T-helper 22 cell (primary cell): Measurements from ENCODE around the gene OLIG1.

ENCODE experiments used
- DNase-seq: peaks from one replicate; pipeline ENCODE4 v3.0.0-alpha.2; 2020; ENCODE audit warnings: low read depth

Gene OLIG1

GRCh38 chr21:33063907-33064622 is 5.9 kb upstream of the OLIG1 start:
- DNase-seq, result no peak

- DNase-seq, result no peak
Observed at GRCh38 chr21:33064623-33065390, 5.1 kb upstream of the OLIG1 start.

- DNase-seq, result no peak
Observed at GRCh38 chr21:33067043-33067442, 2.9 kb upstream of the OLIG1 start.

- no peak for DNase-seq
Observed at GRCh38 chr21:33067457-33067856, 2.5 kb upstream of the OLIG1 start.

- DNase-seq, result no peak
Observed at GRCh38 chr21:33069243-33069642, 698 bp upstream of the OLIG1 start.

- no peak for DNase-seq
Observed at GRCh38 chr21:33069645-33069993, 322 bp upstream of the OLIG1 start.

GRCh38 chr21:33070744-33070997 is 730 bp downstream of the OLIG1 start:
- DNase-seq, result no peak

- no peak for DNase-seq
Observed at GRCh38 chr21:33070998-33071769, 1.2 kb downstream of the OLIG1 start.

- no peak for DNase-seq
Observed at GRCh38 chr21:33071770-33072306, 1.9 kb downstream of the OLIG1 start.

- no peak for DNase-seq
Observed at GRCh38 chr21:33073636-33074035, 3.7 kb downstream of the OLIG1 start.

- DNase-seq, result no peak
Observed at GRCh38 chr21:33075128-33075527, 5.2 kb downstream of the OLIG1 start.

GRCh38 chr21:33075596-33076195 is 5.8 kb downstream of the OLIG1 start:
- DNase-seq, result no peak

GRCh38 chr21:33076600-33077329 is 6.8 kb downstream of the OLIG1 start:
- no peak for DNase-seq

- DNase-seq, result no peak
Observed at GRCh38 chr21:33078907-33079582, 9.1 kb downstream of the OLIG1 start.

GRCh38 chr21:33080376-33080775 is 10.4 kb downstream of the OLIG1 start:
- DNase-seq, result no peak

- DNase-seq, result no peak
Observed at GRCh38 chr21:33080776-33081175, 10.8 kb downstream of the OLIG1 start.

GRCh38 chr21:33088384-33088783 is 18.4 kb downstream of the OLIG1 start:
- DNase-seq, result no peak

GRCh38 chr21:33089395-33090119 is 19.6 kb downstream of the OLIG1 start:
- no peak for DNase-seq

- DNase-seq, result no peak
Observed at GRCh38 chr21:33096426-33096825, 26.5 kb downstream of the OLIG1 start.

GRCh38 chr21:33099131-33099530 is 29.2 kb downstream of the OLIG1 start:
- DNase-seq, result no peak
